GM18870 (cell line): ENCODE results near the gene RGPD8.
"Not testable (repeated sequence)": the region's sequence is repeated elsewhere in the genome, so short reads cannot be mapped to it uniquely, and the experiment has no call there.

ENCODE experiments used
- ATAC-seq: cut with Tn5 transposase; IDR thresholded peaks from one replicate; pipeline ENCODE4 v1.9.1; 2021; ENCODE audit warnings: moderate library complexity; ENCODE audit not compliant: unreplicated experiment

Gene RGPD8

GRCh38 chr2:112433480-112433879 lies at the start of gene RGPD8:
RGPD8 (minus strand) TSS chr2:112433645; CDS start chr2:112433453, 192 bp downstream.
- peak; percentile 74 for ATAC-seq

- ATAC-seq = no peak
Observed at GRCh38 chr2:112483042-112483473, 49.6 kb upstream of the RGPD8 start.

GRCh38 chr2:112482309-112483041 lies 49.0 kb upstream of the RGPD8 start:
- ATAC-seq = peak; percentile 19

- ATAC-seq = peak; percentile 21
Observed at GRCh38 chr2:112481528-112482233, 48.2 kb upstream of the RGPD8 start, which contains the start of gene TTL. TTL (plus strand) TSS chr2:112482156; CDS start chr2:112482345, 189 bp downstream.

- ATAC-seq = peak; percentile 67
Observed at GRCh38 chr2:112481050-112481527, 47.6 kb upstream of the RGPD8 start.

GRCh38 chr2:112480530-112481049 lies 47.1 kb upstream of the RGPD8 start:
- ATAC-seq = no peak

GRCh38 chr2:112476434-112476833 lies 43.0 kb upstream of the RGPD8 start:
- no peak for ATAC-seq

GRCh38 chr2:112474844-112475486 lies 41.5 kb upstream of the RGPD8 start:
- no peak for ATAC-seq

- ATAC-seq = no peak
Observed at GRCh38 chr2:112472547-112473263, 39.3 kb upstream of the RGPD8 start.

- ATAC-seq = no peak
Observed at GRCh38 chr2:112465382-112465781, 31.9 kb upstream of the RGPD8 start.

- no peak for ATAC-seq
Observed at GRCh38 chr2:112463256-112463655, 29.8 kb upstream of the RGPD8 start.

- no peak for ATAC-seq
Observed at GRCh38 chr2:112462178-112462577, 28.7 kb upstream of the RGPD8 start.

GRCh38 chr2:112459372-112459771 lies 25.9 kb upstream of the RGPD8 start:
- no peak for ATAC-seq

GRCh38 chr2:112454586-112454985 lies 21.1 kb upstream of the RGPD8 start:
- ATAC-seq = no peak

- no peak for ATAC-seq
Observed at GRCh38 chr2:112451317-112451716, 17.9 kb upstream of the RGPD8 start.

- ATAC-seq = no peak
Observed at GRCh38 chr2:112449854-112450253, 16.4 kb upstream of the RGPD8 start.

- not testable (repeated sequence) for ATAC-seq
Observed at GRCh38 chr2:112444256-112444655, 10.8 kb upstream of the RGPD8 start.

GRCh38 chr2:112438603-112439261 lies 5.3 kb upstream of the RGPD8 start:
- ATAC-seq = not testable (repeated sequence)

- ATAC-seq = not testable (repeated sequence)
Observed at GRCh38 chr2:112437405-112437831, 4.0 kb upstream of the RGPD8 start.

GRCh38 chr2:112436993-112437392 lies 3.5 kb upstream of the RGPD8 start:
- not testable (repeated sequence) for ATAC-seq
